GM19467 (cell line): ENCODE results near the gene HIVEP2.

Experiments used
- ATAC-seq: cut with Tn5 transposase; IDR thresholded peaks from one replicate; pipeline ENCODE4 v1.9.1; 2021; ENCODE audit warnings: mild to moderate bottlenecking, moderate library complexity; ENCODE audit not compliant: unreplicated experiment

HIVEP2 gene

GRCh38 chr6:142918339-142919042 is 26.5 kb downstream of the HIVEP2 start:
- no peak for ATAC-seq

- ATAC-seq, result no peak
These were observed 28.1 kb downstream of the HIVEP2 start for GRCh38 chr6:142916881-142917280.

- no peak for ATAC-seq
These were observed 29.9 kb downstream of the HIVEP2 start for GRCh38 chr6:142914937-142915697.

GRCh38 chr6:142914369-142914768 is 30.6 kb downstream of the HIVEP2 start:
- no peak for ATAC-seq

- peak; percentile 93 for ATAC-seq
These were observed 31.4 kb downstream of the HIVEP2 start for GRCh38 chr6:142913511-142914047.

- peak; percentile 60 for ATAC-seq
These were observed 31.9 kb downstream of the HIVEP2 start for GRCh38 chr6:142913036-142913510.

- ATAC-seq, result no peak
These were observed 32.9 kb downstream of the HIVEP2 start for GRCh38 chr6:142912125-142912524.

GRCh38 chr6:142911430-142911829 is 33.5 kb downstream of the HIVEP2 start:
- ATAC-seq, result no peak

- ATAC-seq, result no peak
These were observed 35.3 kb downstream of the HIVEP2 start for GRCh38 chr6:142909686-142910085.

GRCh38 chr6:142908235-142908634 is 36.7 kb downstream of the HIVEP2 start:
- no peak for ATAC-seq

- peak; percentile 12 for ATAC-seq
These were observed 37.4 kb downstream of the HIVEP2 start for GRCh38 chr6:142907544-142907943.

GRCh38 chr6:142906945-142907470 is 38.0 kb downstream of the HIVEP2 start:
- peak; percentile 64 for ATAC-seq

- ATAC-seq, result no peak
These were observed 41.2 kb downstream of the HIVEP2 start for GRCh38 chr6:142903812-142904211.

- ATAC-seq, result peak; percentile 72
These were observed 42.3 kb downstream of the HIVEP2 start for GRCh38 chr6:142902636-142903053.

- ATAC-seq, result no peak
These were observed 43.4 kb downstream of the HIVEP2 start for GRCh38 chr6:142901611-142902010.

GRCh38 chr6:142900227-142900971 is 44.6 kb downstream of the HIVEP2 start:
- no peak for ATAC-seq

GRCh38 chr6:142898927-142899895 is 45.8 kb downstream of the HIVEP2 start:
- ATAC-seq, result no peak

GRCh38 chr6:142897659-142898058 is 47.3 kb downstream of the HIVEP2 start:
- no peak for ATAC-seq

- no peak for ATAC-seq
These were observed 48.2 kb downstream of the HIVEP2 start for GRCh38 chr6:142896732-142897131.

GRCh38 chr6:142893088-142893487 is 51.9 kb downstream of the HIVEP2 start:
- no peak for ATAC-seq
